GM19438 (cell line): ENCODE data around the gene NF1.
"Not testable (repeated sequence)": the region's sequence is repeated elsewhere in the genome, so short reads cannot be mapped to it uniquely, and the experiment has no call there.

Source experiments
- ATAC-seq: cut with Tn5 transposase; IDR thresholded peaks from one replicate; pipeline ENCODE4 v1.9.1; 2021; ENCODE audit warnings: low read depth; ENCODE audit not compliant: unreplicated experiment

Gene NF1

GRCh38 chr17:31074772-31075555, 19.8 kb upstream of the NF1 start:
- ATAC-seq, result no peak

GRCh38 chr17:31078290-31078689, 16.5 kb upstream of the NF1 start:
- ATAC-seq, result no peak

- no peak for ATAC-seq
Observed at GRCh38 chr17:31079731-31080130, 15.0 kb upstream of the NF1 start.

DNA sequence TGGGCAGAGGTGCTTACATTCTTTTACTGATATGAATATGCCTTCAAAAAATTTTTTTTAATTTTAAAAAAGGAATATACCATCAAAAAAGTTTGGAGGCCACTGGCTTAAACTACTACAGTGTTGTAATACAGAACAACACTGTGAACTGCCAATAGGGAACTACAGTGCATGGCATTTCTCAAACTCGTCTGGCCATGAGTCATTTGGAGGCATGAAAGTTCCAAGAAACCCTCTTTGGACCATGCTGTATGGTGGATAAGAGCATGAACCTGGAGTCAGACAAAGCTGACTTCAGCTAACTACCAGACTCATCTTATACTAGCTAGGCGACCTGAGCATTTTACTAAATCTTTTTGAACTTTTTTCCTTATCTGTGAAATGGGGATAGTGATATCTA, 9.2 kb upstream of the NF1 start:
- ATAC-seq, result no peak

- ATAC-seq, result no peak
Observed at GRCh38 chr17:31089471-31089870, 5.3 kb upstream of the NF1 start.

DNA sequence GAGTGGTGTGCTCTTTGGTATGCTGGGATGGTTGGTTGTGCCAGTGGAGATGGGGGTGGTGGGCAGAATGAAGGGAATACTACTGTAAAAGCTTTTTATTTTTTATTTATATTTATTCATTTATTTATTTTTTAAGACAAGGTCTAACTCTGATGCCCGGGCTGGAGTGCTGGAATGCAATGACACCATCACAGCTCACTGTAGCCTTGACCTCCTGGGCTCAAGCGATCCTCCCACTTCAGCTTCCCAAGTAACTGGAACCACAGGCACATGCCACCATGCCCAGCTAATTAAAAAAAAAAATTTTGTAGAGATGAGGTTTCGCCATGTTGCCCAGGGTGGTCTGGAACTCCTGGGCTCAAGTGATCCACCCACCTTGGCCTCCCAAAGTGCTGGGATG, 4.1 kb upstream of the NF1 start:
- not testable (repeated sequence) for ATAC-seq

DNA sequence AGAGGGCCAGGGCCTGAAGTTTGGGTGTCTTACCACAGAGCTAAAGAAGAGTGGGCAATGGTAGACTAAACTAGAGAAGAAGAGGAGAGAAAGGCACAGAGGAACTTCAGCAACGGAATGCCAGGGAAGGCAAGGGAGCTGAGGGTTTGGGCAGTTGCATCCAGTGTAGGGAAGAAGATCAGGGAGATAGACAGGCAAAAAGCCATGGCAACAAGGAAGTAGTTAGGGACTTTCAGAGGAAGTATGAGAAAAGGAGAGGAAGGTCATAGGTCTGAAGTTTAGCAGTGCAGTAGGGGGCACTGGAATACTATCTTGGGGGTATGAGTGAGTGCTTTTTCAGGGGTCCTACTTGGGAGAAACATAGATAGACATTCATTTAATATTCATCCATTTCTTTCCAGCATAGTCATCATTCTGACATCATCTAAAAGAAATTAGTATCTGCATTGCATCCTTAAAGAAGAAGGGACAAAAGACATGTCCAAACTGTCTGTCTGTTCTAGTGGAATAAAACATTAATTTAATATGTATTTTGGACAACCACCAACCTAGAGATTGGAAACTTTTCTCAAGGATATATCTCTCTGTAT, 2.2 kb upstream of the NF1 start:
- no peak for ATAC-seq

GRCh38 chr17:31093866-31094599, 744 bp upstream of the NF1 start:
- ATAC-seq, result no peak

DNA sequence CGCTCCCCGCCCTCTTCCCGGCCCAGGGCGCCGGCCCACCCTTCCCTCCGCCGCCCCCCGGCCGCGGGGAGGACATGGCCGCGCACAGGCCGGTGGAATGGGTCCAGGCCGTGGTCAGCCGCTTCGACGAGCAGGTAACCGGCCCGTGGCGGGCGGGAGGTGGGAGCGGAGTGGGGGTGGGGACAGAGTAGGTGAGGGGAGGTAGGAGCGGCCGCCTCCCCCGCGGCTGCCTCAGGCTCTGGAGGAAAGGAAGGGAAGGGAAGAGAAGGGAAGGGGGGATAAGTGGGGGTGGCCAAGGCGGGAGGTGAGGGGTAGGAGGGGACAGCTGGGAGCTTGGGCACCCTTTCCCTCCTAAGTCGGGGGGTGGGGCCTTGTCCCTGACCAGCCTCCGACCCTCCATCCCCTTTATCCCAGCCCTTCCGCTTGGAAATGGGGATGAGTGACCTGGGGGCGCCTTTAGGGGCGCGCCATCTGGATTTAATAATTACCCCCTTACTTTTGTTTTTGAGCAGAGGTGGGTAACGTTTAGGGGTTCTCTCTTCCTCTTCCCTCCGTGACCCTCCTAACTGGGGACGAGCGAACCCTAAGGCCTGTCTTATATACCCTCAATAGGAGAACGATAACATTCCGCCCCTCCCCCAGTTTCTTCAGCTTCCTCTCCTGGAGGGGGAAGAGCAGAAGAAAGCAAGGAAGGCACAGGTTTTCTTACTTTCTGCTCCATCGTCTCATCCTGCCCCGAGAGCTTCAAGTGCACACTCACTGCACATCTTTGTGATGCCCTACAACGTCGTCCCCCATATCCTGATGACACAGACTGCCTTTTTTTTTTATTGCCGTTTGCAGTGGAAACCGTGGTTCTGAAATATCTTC, 694 bp downstream of the NF1 start:
- ATAC-seq, result peak; percentile 29

GRCh38 chr17:31096106-31096436, 1.3 kb downstream of the NF1 start:
- ATAC-seq, result no peak

GRCh38 chr17:31099016-31099415, 4.2 kb downstream of the NF1 start:
- no peak for ATAC-seq

GRCh38 chr17:31100840-31101459, 6.2 kb downstream of the NF1 start:
- no peak for ATAC-seq

- ATAC-seq, result no peak
Observed at GRCh38 chr17:31101943-31102342, 7.2 kb downstream of the NF1 start.

DNA sequence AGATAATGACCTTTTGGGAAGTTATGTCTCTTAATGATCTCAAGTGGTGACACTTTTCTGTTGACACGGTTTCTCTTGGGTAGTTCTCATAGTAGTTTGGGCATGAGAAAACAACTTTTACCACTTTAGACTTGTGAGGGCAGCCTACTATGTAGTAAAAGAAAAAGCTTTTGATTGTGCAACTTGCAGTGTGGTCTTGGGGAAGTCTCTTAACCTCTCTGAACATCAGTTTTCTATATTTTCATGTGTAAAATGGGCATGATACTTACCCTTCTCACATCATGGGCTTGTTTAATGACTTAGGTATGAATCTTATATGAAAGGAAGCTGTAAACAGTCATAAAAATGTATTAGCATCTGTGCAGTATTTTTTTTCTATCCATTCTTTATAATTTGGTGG, 11.2 kb downstream of the NF1 start:
- no peak for ATAC-seq

DNA sequence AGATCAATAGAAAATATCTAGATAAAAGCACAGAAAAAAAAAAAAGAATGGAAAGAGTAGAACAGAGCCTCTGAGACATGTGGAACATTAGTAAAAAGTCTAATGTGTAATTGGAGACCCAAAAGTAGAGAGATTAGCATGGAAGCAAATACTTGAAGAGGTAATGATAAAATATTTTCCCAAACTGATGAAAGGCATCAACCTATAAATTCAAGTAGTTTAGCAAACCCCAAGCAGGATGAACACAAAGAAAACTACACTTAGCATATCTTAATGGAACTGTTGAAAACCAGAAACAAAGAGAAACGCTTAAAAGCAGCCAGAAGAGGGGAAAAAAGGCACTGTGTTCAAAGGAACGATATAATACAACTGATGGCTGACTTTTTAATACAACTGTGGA, 16.4 kb downstream of the NF1 start:
- ATAC-seq, result no peak

DNA sequence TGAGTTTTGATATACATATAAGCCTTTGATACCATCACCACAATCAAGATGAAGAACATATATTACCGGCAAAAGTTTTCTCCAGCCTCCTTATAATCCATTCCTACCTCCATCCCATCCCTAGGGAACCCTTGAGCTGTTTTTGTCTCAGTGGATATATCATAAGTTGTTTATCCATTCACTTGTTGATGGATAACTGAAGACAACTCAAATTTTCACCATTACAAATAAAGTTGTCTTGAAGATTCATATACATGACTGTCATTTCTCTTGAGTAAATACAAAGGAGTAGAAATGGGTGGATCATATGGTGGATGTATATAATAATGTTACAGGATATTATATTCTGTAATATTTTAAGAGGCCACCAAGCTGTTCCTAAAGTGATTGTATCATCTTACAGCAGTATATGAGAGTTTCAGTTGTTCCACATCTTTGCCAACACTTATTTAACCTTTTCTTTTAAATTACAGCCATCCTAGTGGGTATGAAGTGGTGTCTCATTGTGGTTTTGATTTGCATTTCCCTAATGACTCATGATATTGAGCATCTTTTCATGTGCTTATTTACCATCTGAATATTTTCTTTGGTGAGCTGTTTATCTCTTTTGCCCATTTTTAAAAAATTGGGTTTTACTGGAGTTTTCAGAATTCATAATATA, 17.4 kb downstream of the NF1 start:
- ATAC-seq, result no peak

- ATAC-seq, result not testable (repeated sequence)
Observed at GRCh38 chr17:31113368-31113767, 18.6 kb downstream of the NF1 start.

- ATAC-seq, result no peak
Observed at GRCh38 chr17:31113939-31114338, 19.2 kb downstream of the NF1 start.

GRCh38 chr17:31114956-31115555, 20.3 kb downstream of the NF1 start:
- no peak for ATAC-seq

GRCh38 chr17:31116167-31116566, 21.4 kb downstream of the NF1 start:
- no peak for ATAC-seq
